HepG2 (cell line): ENCODE measurements around the gene SH3PXD2A. TPM values are rescaled to one million over a fixed set of nuclear protein-coding genes. Genes with fewer than 3 reads are reported as not detected.

Experiments
- AGO1 ChIP-seq: fragments of 200-400 bp; formaldehyde crosslinking; IDR thresholded peaks from 2 replicates; pipeline ENCODE4 v1.6.1; 2017; ENCODE audit warnings: mild to moderate bottlenecking, low read depth, low read length, moderate library complexity; ENCODE audit not compliant: poor library complexity, severe bottlenecking
- CEBPG ChIP-seq: IDR thresholded peaks from 2 replicates; pipeline ENCODE4 v1.6.1; 2016
- FOXP4 ChIP-seq: sonication (generic); formaldehyde crosslinking; IDR thresholded peaks from 2 replicates; pipeline ENCODE4 v1.4.0; 2020; ENCODE audit warnings: missing genetic modification reagents
- GATA4 ChIP-seq: sonication (generic); IDR thresholded peaks from 2 replicates; pipeline ENCODE4 v1.6.1; 2016; ENCODE audit warnings: antibody characterized with exemption, low read depth, borderline replicate concordance
- HMGXB4 ChIP-seq, 2 experiments: sonication (generic) in 1 of 2; formaldehyde crosslinking in 1 of 2; IDR thresholded peaks; 2 replicates each; pipeline versions ENCODE4 v1.4.0 to v1.6.1; 2018 to 2020; ENCODE audit warnings: missing genetic modification reagents in 2 of 2, borderline replicate concordance in 1 of 2, low read depth in 1 of 2, mild to moderate bottlenecking in 1 of 2, missing biosample characterization in 1 of 2
- HOXA3 ChIP-seq: sonication (generic); formaldehyde crosslinking; IDR thresholded peaks from 2 replicates; pipeline ENCODE4 v1.5.0; 2020; ENCODE audit warnings: missing genetic modification reagents
- KDM5B ChIP-seq: sonication (generic); formaldehyde crosslinking; IDR thresholded peaks from 2 replicates; pipeline ENCODE4 v1.4.0; 2020; ENCODE audit warnings: missing genetic modification reagents, mild to moderate bottlenecking, borderline replicate concordance
- KLF16 ChIP-seq, 2 experiments: sonication (generic) in 1 of 2; formaldehyde crosslinking in 1 of 2; IDR thresholded peaks; 2 replicates each; pipeline versions ENCODE4 v1.6.1 to v1.8.0; 2016 to 2023; ENCODE audit warnings: missing genetic modification reagents in 2 of 2, missing compliant biosample characterization in 1 of 2
- MIER2 ChIP-seq: IDR thresholded peaks from 2 replicates; pipeline ENCODE4 v1.6.1; 2016; ENCODE audit warnings: missing biosample characterization, missing genetic modification reagents
- PATZ1 ChIP-seq: sonication (generic); formaldehyde crosslinking; IDR thresholded peaks from 2 replicates; pipeline ENCODE4 v1.4.0; 2020; ENCODE audit warnings: missing genetic modification reagents
- POLR2A ChIP-seq, 2 experiments: IDR thresholded peaks; 2 replicates each; pipeline ENCODE4 v1.6.1; 2011; ENCODE audit warnings: low read depth in 2 of 2, low read length in 2 of 2, mild to moderate bottlenecking in 1 of 2, moderate library complexity in 1 of 2; ENCODE audit not compliant: insufficient read depth in 1 of 2
- RFX3 ChIP-seq: IDR thresholded peaks from 2 replicates; pipeline ENCODE4 v1.6.1; 2016; ENCODE audit warnings: missing biosample characterization, missing genetic modification reagents
- SMAD1 ChIP-seq: sonication (generic); formaldehyde crosslinking; IDR thresholded peaks from 2 replicates; pipeline ENCODE4 v1.4.0; 2020; ENCODE audit warnings: missing genetic modification reagents, low read depth, mild to moderate bottlenecking, borderline replicate concordance
- TMF1 ChIP-seq: sonication (generic); formaldehyde crosslinking; IDR thresholded peaks from 2 replicates; pipeline ENCODE4 v1.8.1; 2022; ENCODE audit warnings: low read depth, missing genetic modification reagents
- ZBED4 ChIP-seq: sonication (generic); formaldehyde crosslinking; IDR thresholded peaks from 2 replicates; pipeline ENCODE4 v1.4.0; 2020; ENCODE audit warnings: missing genetic modification reagents, borderline replicate concordance
- ZNF12 ChIP-seq: sonication (generic); formaldehyde crosslinking; IDR thresholded peaks from 2 replicates; pipeline ENCODE4 v1.5.0; 2020; ENCODE audit warnings: missing genetic modification reagents
- ZNF383 ChIP-seq: sonication (generic); formaldehyde crosslinking; IDR thresholded peaks from 2 replicates; pipeline ENCODE4 v1.4.0; 2020; ENCODE audit warnings: missing genetic modification reagents, mild to moderate bottlenecking, borderline replicate concordance
- ZNF672 ChIP-seq: sonication (generic); formaldehyde crosslinking; IDR thresholded peaks from 2 replicates; pipeline ENCODE4 v1.8.1; 2022; ENCODE audit warnings: missing genetic modification reagents
- ZNF816 ChIP-seq: sonication (generic); formaldehyde crosslinking; IDR thresholded peaks from 2 replicates; pipeline ENCODE4 v1.8.0; 2022; ENCODE audit warnings: missing genetic modification reagents, mild to moderate bottlenecking, borderline replicate concordance
- ZNF883 ChIP-seq: sonication (generic); formaldehyde crosslinking; IDR thresholded peaks from 2 replicates; pipeline ENCODE4 v1.5.1; 2020; ENCODE audit warnings: mild to moderate bottlenecking, missing genetic modification reagents; ENCODE audit errors: not compliant biosample characterization
- polyA plus RNA-seq, 8 experiments: library from polyadenylated mRNA; depleted of rRNA in 3 of 8; stranded (reverse) in 7 of 8; unstranded in 1 of 8; fragments of >200 nt; fragmentation: Illumina TruSeq in 4 of 8; extraction: Trizol in 4 of 8; gene quantifications; 2 replicates each; pipeline versions ENCODE4 v1.2.1 to v1.2.3, GENCODE V29; 2011 to 2016; ENCODE audit warnings: low read depth in 4 of 8, missing spikeins in 1 of 8, mixed read lengths in 1 of 8; ENCODE audit not compliant: insufficient read depth in 1 of 8
- total RNA-seq, 5 experiments: library from RNA; depleted of rRNA; stranded (reverse); fragments of >200 nt; fragmentation: Illumina TruSeq; extraction: Trizol; gene quantifications; 2 replicates each; pipeline ENCODE4 v1.2.3, GENCODE V29; 2016; ENCODE audit warnings: low read depth in 1 of 5

SH3PXD2A gene
- total and polyA plus RNA-seq, 2 of the 13 experiments (the other 11 are each of a cell fraction or from before 2014, with no cell fraction given): 11.1 to 11.3 TPM

GRCh38 chr10:103652599-103653281 is 202.6 kb downstream of the SH3PXD2A start (continued):
- no peak for TF ChIP-seq KLF16 (CRISPR knock-in tag; IDR thresholded peaks at IDR 0.05)
- TF ChIP-seq ZNF672: no peak
- TF ChIP-seq RFX3 (CRISPR knock-in tag): no peak
- no peak for TF ChIP-seq TMF1 (CRISPR knock-in tag)
- no peak for TF ChIP-seq GATA4
- TF ChIP-seq SMAD1 (CRISPR knock-in tag): no peak
- TF ChIP-seq CEBPG (CRISPR knock-in tag): peak; percentile 66
- no peak for TF ChIP-seq MIER2 (CRISPR knock-in tag)
- TF ChIP-seq ZNF383 (CRISPR knock-in tag): 0 out of 2 replicates have a peak, but pooled peaks have one; percentile 39
- no peak for TF ChIP-seq ZNF12 (CRISPR knock-in tag)
- TF ChIP-seq AGO1: no peak
- no peak for TF ChIP-seq ZBED4
- no peak for TF ChIP-seq ZNF816
- TF ChIP-seq ZNF883 (CRISPR knock-in tag): no peak
- TF ChIP-seq POLR2A (IDR thresholded peaks at IDR 0.05; ENCODE audit: insufficient read depth in 1 of 2, low read depth in 2 of 2, low read length in 2 of 2): peak in 1 of 2 experiments; percentile 18; a peak in 1 of 4 replicates
- no peak for TF ChIP-seq FOXP4
- peak; percentile 59 for TF ChIP-seq PATZ1 (CRISPR knock-in tag)
- no peak for TF ChIP-seq KDM5B
- no peak for TF ChIP-seq HOXA3 (CRISPR knock-in tag)
- 0 out of 4 replicates have a peak, but pooled peaks of 1 of the 2 experiments have one; percentile 23 for TF ChIP-seq HMGXB4 (CRISPR knock-in tag; IDR thresholded peaks at IDR 0.05; ENCODE audit: borderline replicate concordance in 1 of 2, low read depth in 1 of 2)
